Dermis lymphatic vessel endothelial cell (primary cell): Measurements from ENCODE around the gene RAB11FIP4. TPM values are rescaled to one million over a fixed set of nuclear protein-coding genes. Genes with fewer than 3 reads are reported as not detected.

ENCODE experiments used
- total RNA-seq: library from RNA; depleted of rRNA; stranded (reverse); fragments of >200 nt; gene quantifications from 2 replicates; pipeline ENCODE4 v1.2.1, GENCODE V29; 2014

Gene RAB11FIP4
- total RNA-seq: 0.22 TPM in 1 of 2 replicates, not detected in the other

GRCh38 chr17:31391496-31391949 is at the start of gene RAB11FIP4:
Gene RAB11FIP4, plus strand, starts transcription at chr17:31391675. Its CDS starts 178 bp downstream, at chr17:31391853.

Other genes starting within 250 kb of the RAB11FIP4 start
- gene OMG, start 94.4 kb upstream of the RAB11FIP4 start, total RNA-seq: 2.4 and 7.9 TPM in 2 replicates
- gene EVI2B, start 77.6 kb upstream of the RAB11FIP4 start, total RNA-seq: under 0.01 TPM in 1 of 2 replicates, not detected in the other
- 0.11 and 0.17 TPM in 2 replicates for gene EVI2A, start 70.1 kb upstream of the RAB11FIP4 start, total RNA-seq